Dedifferentiated amniotic fluid mesenchymal stem cell (primary cell): ENCODE measurements around the gene CD40.

Source experiments
- DNase-seq: peaks from one replicate; pipeline ENCODE4 v3.0.0-alpha.2; 2016; ENCODE audit errors: extremely low spot score

CD40 gene

GRCh38 chr20:46148313-46149208, 30.4 kb downstream of the CD40 start:
- no peak for DNase-seq

GRCh38 chr20:46150943-46151342, 32.8 kb downstream of the CD40 start:
- DNase-seq, result no peak

DNA sequence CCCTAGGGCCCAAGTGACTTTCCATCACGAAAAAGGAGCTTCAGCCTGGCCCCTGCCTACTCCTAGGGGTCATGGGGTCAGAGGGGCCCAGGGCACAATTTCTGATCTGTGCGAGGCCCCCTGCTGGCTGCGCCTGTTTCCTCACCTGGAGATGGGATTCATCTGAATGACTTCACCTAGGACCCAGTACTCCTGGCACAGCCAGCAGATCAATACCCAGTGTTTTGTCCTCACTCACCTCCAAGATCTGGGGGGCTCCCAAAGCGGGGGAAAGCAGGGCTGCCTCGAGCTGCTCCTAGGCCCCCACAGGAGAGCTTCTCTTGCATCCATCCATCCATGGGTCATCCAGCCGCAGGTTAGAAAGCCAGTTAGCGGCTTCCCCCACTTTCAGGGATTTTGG, 33.8 kb downstream of the CD40 start:
- no peak for DNase-seq

DNA sequence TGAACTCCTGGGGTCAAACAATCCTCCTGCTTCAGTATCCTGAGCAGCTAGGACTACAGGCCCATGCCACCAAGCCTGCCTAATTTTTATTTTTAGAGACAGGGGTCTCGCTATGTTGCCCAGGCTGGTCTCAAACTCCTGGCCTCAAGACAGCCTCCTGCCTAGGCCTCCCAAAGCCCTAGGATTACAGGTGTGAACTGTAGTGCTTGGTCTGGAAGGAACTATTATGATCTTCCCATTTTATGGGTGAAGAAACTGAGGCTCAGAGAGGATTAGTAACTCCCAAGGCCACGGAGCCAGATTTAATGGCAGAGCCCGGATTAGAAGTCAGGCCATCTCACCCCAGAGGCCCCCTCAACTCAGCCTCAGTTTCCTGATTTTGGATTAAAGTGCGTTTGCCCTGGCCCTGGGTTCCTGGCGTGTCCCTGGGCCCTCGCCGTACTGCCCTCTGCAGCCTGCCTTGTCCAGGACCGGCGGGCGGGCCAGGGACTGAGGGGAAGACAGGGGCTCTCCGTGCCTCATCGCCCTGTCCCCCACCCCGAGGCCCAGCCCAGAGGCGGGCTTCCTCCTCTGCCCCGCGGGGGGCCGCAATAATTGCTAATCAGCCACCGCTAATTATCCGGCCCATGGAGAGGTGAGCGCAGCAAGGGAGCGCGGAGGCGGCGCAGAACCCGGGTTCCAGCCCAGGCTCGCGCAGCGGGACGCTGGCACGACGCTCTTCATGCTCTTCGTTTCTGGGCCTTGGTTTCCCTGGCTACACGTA, 34.9 kb downstream of the CD40 start:
- no peak for DNase-seq

GRCh38 chr20:46154305-46154704, 36.2 kb downstream of the CD40 start:
- DNase-seq, result no peak

DNA sequence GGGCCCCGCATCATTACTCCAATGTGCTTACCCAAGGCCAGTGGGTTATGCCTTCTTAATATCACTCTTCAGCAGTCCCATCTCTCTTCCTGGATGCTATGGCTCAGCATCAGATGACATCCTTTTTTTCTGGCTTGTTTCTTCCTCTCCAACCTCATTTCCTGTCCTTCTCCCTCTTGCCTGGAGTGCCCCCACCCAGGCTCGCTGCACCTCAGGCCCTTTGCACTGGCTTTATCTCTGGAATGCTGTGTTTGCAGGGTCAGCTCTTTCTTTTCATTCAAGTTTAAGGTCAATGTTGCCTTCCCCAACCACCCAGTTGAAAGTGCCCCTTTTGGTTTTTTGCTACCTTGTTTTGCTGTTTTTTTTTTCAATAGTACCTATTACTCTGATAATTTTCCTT, 36.7 kb downstream of the CD40 start:
- no peak for DNase-seq

DNA sequence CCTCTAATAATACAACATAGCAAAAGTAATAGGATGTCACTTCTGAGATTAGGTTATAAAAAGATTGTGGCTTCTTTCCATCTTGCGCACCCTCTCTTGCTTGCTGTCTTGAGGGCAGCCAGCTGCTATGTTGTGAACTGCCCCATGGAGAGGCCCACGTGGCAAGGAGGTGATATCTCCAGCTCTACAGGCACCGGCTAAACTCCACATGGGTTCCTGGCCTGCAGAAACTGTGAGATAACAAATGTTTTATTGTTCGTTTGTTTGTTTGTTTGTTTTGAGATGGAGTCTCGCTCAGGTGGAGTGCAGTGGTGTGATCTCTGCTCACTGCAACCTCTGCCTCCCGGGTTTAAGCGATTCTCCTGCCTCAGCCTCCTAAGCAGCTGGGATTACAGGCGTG, 38.0 kb downstream of the CD40 start:
- no peak for DNase-seq

- DNase-seq, result no peak
Measured at GRCh38 chr20:46157076-46157592, 39.0 kb downstream of the CD40 start.

DNA sequence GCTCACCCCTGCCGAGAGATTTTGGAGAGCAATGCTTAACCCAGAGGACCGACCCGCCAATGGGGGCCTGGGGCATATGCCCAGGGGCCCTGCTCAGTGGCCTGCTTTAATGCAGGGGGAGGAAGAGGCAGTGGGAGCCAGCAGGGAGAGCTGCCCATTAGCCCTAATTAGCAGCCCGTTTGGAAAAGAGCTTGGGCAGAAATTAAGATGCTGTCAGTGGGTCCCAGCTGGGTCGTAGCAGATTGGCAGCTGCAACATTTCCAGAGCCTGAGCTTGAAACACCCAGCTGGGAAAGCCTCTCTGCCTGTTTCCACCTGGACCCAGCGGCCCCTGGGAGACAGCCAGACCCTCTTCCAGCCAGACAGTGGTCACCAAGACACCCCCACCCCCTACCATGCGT, 39.5 kb downstream of the CD40 start:
- DNase-seq, result no peak

DNA sequence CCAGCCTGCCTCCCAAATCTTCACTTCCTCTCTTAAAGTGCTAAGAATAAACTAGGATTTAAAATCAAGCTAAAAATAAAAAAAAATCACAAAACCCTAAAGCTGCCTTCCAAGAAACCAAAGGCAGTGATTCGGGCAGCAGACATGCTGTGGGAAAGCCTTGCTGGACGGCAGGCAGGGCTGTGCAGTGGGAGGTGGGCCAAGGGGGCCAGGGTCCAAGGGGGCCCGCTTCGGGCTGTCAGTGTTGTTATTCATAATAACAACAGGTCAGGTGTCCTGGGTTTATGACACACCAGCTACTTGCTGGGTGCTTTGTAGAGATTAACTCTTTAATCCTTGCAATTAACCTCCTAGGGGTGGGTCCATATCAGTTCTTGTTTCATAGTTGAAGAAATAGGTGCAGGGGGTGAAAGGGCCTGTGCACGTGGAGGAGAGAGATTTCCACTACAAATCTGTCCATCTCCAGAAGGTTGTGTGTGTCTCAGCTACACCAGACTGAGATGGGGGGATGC, 40.4 kb downstream of the CD40 start:
- no peak for DNase-seq

GRCh38 chr20:46159101-46159897, 41.2 kb downstream of the CD40 start:
- DNase-seq, result no peak

DNA sequence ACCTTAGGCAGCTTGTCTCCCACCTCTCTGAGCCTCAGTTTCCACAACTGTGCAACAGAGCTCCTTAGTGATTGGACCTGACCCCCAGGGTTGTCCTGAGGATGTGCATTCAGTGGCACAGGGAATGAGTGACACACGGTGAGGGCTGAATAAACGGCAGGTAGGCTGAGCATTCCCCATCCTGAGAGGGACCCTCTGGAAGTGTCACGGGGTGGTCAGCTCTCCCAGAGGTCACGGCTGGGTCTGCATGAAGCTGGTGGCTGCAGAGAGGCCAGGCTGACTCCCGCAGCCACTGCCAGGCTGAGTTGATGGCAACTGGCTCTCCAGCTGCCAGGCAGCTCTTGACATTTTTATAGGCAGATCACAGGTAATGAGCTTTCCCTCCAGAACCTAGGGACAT, 42.5 kb downstream of the CD40 start:
- no peak for DNase-seq

DNA sequence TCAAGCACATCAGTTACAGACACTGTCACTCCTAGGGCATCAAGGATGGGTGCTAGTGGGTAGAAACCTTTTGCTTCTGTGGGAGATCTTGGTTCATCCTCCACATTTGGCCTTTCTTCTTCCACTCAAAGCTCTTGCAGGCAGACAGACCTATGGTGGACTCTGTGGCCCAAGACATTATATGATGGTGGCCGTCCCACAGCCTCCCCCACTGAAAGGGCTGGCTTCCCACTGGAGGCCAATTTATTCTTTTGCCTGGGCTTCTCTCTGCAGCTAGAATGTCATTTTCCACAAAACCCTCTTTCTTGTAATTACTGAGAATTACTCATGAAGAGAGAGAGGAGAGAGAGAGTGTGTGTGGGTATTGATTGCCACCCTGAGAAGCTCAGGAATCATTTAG, 43.8 kb downstream of the CD40 start:
- no peak for DNase-seq

DNA sequence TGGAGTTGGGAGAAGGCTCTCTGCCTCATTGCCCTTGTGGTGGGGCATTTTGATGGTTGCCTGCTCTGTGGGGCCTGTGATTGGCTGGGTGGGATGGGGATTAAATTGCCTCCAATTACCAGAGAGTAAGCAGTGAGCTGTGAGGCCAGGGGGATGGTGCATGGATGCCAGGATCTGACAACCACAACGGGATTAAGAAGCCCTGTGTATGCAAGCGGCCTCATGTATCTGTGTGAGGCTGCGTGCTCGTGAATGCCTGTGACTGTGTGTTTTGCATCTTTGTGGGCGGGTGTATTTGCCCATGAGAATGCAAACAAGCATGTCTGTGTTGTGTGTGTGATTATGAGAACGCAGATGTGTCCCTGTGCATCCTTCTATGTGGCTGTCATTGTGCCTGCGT, 46.1 kb downstream of the CD40 start:
- DNase-seq, result no peak

DNA sequence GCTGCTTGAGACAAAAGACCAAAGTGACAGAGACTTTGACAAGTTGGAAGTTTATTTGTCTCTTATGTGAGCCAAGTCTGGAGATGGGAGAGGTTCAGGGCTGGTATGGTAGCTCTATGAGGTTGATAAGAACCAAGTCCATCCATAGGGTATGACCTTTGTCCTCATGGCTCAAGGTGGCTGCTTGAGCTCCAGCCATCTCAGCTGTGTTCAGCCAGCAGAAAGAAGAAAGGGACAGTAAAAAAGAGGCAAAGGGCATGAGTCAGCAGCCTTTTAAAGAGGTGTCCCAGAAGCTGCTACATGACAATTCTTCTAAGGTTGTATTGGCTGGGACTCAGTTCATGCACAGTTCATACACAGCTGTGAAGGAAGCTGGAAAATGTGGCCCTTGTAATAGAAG, 49.0 kb downstream of the CD40 start:
- DNase-seq, result no peak

DNA sequence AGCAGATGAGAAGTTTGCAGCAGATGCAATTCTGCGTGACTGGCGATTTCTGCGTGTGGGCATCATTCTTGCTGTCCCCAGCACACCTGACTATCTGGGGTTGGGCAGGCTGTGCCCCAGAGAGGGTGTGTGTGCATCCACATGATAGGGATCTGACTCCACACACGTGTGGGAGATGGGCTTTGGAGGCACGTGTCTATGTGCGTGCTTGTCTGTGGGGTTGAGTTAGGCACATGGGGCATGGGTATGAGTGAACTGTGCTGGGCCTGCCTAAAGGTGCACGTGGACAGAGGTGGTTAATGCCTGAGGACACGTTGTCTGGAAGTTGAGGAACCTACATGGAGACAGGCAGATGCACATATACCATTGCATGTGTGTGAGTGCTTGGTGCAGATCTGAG, 50.3 kb downstream of the CD40 start:
- no peak for DNase-seq

- DNase-seq, result no peak
Measured at GRCh38 chr20:46169245-46170171, 51.4 kb downstream of the CD40 start.

DNA sequence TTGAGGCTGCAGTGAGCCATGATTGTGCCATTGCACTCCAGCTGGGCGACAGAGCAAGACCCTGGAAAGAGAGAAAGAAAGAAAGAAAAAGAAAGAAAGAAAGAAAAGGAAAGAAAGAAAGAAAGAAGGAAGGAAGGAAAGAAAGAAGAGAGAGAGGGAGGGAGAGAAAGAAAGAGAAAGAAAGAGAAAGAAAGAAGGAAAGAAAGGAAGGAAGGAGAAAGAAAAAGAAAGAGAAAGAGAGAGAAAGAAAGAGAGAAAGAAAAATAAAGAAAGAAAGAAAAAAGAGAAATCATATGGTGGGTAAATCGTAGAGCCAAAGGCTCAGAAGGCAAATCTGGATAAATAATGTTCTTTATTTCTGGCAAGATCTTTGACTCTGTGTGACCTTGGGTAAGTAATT, 53.4 kb downstream of the CD40 start:
- no peak for DNase-seq

- no peak for DNase-seq
Measured at GRCh38 chr20:46171909-46172308, 53.8 kb downstream of the CD40 start.

DNA sequence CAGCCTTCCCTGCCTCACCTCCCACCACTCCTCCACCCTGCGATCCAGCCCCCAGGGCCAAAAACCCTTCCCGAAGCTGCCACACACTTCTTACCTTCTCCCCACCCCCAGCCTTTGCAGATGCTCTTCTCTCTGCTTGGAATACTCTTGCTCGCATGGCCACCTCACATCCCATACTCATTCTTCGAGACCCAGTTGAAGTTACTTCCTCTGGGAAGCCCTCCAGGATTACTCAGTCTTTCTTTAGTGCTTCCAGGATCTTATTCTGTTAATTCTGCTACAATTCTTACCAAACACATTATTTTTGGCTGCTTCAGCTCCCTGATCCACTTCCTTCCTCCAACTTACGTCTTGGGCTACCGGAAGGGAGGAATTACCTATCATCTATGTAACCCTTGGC, 54.3 kb downstream of the CD40 start:
- no peak for DNase-seq
